Measurements from ENCODE around the gene NDUFB7. TPM values are rescaled to one million over a fixed set of nuclear protein-coding genes. Genes with fewer than 3 reads are reported as not detected.

NDUFB7 gene
- polyA plus RNA-seq, 1 of the 3 experiments (the other 2 are of a cell fraction) = 465 TPM

DNA sequence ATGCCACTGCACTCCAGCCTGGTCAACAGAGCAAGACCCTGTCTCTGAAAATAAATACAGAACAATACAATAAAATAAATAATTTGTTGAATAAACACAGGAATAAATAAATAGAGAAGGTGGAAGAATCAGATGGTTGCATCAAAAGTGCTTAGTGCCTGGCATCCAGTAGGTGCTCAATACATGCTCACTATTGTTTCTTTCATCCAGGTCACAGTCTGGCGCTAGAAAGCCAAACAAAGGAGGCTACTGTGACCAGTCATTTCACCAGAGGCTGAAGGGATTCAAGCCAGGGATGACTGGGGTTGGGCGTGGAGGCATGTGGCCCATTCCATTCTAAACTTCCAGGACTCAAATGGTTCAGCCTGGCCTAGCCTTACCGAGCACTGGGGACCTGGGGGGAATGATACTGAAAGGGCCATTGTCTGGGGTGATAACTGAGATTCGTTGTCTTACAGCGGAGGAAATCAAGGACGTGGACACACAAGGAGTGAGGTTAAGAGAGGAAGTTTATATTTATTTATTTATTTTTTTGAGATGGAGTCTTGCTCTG lies 3.6 kb upstream of the NDUFB7 start:
- Histone ChIP-seq H3K36me3 (replicated peaks in 1 of 2; ENCODE audit: control insufficient read depth in 1 of 2, insufficient read depth in 2 of 2, low read length in 1 of 2) (no peaks in the 10 kb centered on the region), H3K4me3 (ENCODE audit: low read depth in 2 of 2, low read length in 1 of 2) (no peak overlapping the region), H3K4me1 (ENCODE audit: control insufficient read depth in 1 of 2, insufficient read depth in 2 of 2, low read depth in 1 of 2, low read length in 1 of 2) (peaks cover 0 to 7% of the 10 kb centered on the region in 2 experiments; a peak in 2 of 4 replicates), H3K4me2 (no peak overlapping the region), H4K20me1 (ENCODE audit: insufficient read depth) (no peaks in the 10 kb centered on the region), H3K9ac (no peak overlapping the region), H3K79me2 (ENCODE audit: insufficient read depth) (peaks cover 14% of the 10 kb centered on the region), H2AFZ (ENCODE audit: low read depth) (no peak overlapping the region), H3K9me2 (no peaks in the 10 kb centered on the region), H3K9me3 (no peaks in the 10 kb centered on the region), H3K27me3 (ENCODE audit: insufficient read depth) (peaks cover 5% of the 10 kb centered on the region; the same call in 1 of the 2 replicates), H3F3A (replicated peaks; ENCODE audit: insufficient read depth) (no peaks in the 10 kb centered on the region), H3K27ac (ENCODE audit: low read depth in 2 of 2, low read length in 1 of 2) (no peak overlapping the region)
- DNase-seq = no peak
- TF ChIP-seq EP300 (IDR thresholded peaks at IDR 0.05; ENCODE audit: borderline replicate concordance in 1 of 2, low read depth in 1 of 2, low read length in 1 of 2) (no peak), EZH2phosphoT487 (IDR thresholded peaks at IDR 0.05; ENCODE audit: borderline replicate concordance, low read depth) (no peak), ELF1 (IDR thresholded peaks at IDR 0.05) (no peak), JUND (IDR thresholded peaks at IDR 0.05) (no peak), FOXM1 (IDR thresholded peaks at IDR 0.05; ENCODE audit: low read depth) (no peak), TCF12 (IDR thresholded peaks at IDR 0.05) (no peak), RAD21 (IDR thresholded peaks at IDR 0.05; ENCODE audit: low read length) (no peak), FOSL2 (IDR thresholded peaks at IDR 0.05; ENCODE audit: borderline replicate concordance, low read depth) (no peak), NRF1 (IDR thresholded peaks at IDR 0.05; ENCODE audit: low read depth, low read length) (no peak), NFIC (IDR thresholded peaks at IDR 0.05; ENCODE audit: borderline replicate concordance) (no peak), SMC3 (IDR thresholded peaks at IDR 0.05; ENCODE audit: low read depth, low read length) (no peak), POLR2AphosphoS5 (IDR thresholded peaks at IDR 0.05; ENCODE audit: low read depth, low read length) (no peak)
- TF ChIP-seq, protein P1, sequence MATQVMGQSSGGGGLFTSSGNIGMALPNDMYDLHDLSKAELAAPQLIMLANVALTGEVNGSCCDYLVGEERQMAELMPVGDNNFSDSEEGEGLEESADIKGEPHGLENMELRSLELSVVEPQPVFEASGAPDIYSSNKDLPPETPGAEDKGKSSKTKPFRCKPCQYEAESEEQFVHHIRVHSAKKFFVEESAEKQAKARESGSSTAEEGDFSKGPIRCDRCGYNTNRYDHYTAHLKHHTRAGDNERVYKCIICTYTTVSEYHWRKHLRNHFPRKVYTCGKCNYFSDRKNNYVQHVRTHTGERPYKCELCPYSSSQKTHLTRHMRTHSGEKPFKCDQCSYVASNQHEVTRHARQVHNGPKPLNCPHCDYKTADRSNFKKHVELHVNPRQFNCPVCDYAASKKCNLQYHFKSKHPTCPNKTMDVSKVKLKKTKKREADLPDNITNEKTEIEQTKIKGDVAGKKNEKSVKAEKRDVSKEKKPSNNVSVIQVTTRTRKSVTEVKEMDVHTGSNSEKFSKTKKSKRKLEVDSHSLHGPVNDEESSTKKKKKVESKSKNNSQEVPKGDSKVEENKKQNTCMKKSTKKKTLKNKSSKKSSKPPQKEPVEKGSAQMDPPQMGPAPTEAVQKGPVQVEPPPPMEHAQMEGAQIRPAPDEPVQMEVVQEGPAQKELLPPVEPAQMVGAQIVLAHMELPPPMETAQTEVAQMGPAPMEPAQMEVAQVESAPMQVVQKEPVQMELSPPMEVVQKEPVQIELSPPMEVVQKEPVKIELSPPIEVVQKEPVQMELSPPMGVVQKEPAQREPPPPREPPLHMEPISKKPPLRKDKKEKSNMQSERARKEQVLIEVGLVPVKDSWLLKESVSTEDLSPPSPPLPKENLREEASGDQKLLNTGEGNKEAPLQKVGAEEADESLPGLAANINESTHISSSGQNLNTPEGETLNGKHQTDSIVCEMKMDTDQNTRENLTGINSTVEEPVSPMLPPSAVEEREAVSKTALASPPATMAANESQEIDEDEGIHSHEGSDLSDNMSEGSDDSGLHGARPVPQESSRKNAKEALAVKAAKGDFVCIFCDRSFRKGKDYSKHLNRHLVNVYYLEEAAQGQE (IDR thresholded peaks at IDR 0.05; ENCODE audit: low read depth, low read length) = no peak
- TF ChIP-seq, protein P2, sequence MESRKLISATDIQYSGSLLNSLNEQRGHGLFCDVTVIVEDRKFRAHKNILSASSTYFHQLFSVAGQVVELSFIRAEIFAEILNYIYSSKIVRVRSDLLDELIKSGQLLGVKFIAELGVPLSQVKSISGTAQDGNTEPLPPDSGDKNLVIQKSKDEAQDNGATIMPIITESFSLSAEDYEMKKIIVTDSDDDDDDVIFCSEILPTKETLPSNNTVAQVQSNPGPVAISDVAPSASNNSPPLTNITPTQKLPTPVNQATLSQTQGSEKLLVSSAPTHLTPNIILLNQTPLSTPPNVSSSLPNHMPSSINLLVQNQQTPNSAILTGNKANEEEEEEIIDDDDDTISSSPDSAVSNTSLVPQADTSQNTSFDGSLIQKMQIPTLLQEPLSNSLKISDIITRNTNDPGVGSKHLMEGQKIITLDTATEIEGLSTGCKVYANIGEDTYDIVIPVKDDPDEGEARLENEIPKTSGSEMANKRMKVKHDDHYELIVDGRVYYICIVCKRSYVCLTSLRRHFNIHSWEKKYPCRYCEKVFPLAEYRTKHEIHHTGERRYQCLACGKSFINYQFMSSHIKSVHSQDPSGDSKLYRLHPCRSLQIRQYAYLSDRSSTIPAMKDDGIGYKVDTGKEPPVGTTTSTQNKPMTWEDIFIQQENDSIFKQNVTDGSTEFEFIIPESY (IDR thresholded peaks at IDR 0.05; ENCODE audit: borderline replicate concordance, low read depth) = no peak
- TF ChIP-seq, protein P3, sequence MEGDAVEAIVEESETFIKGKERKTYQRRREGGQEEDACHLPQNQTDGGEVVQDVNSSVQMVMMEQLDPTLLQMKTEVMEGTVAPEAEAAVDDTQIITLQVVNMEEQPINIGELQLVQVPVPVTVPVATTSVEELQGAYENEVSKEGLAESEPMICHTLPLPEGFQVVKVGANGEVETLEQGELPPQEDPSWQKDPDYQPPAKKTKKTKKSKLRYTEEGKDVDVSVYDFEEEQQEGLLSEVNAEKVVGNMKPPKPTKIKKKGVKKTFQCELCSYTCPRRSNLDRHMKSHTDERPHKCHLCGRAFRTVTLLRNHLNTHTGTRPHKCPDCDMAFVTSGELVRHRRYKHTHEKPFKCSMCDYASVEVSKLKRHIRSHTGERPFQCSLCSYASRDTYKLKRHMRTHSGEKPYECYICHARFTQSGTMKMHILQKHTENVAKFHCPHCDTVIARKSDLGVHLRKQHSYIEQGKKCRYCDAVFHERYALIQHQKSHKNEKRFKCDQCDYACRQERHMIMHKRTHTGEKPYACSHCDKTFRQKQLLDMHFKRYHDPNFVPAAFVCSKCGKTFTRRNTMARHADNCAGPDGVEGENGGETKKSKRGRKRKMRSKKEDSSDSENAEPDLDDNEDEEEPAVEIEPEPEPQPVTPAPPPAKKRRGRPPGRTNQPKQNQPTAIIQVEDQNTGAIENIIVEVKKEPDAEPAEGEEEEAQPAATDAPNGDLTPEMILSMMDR (IDR thresholded peaks at IDR 0.05) = no peak
- TF ChIP-seq, protein P4, sequence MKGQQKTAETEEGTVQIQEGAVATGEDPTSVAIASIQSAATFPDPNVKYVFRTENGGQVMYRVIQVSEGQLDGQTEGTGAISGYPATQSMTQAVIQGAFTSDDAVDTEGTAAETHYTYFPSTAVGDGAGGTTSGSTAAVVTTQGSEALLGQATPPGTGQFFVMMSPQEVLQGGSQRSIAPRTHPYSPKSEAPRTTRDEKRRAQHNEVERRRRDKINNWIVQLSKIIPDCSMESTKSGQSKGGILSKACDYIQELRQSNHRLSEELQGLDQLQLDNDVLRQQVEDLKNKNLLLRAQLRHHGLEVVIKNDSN (IDR thresholded peaks at IDR 0.05; ENCODE audit: borderline replicate concordance, low read depth) = no peak
- 49% methylated on average over 6 of the region's 6 CpGs for WGBS (ENCODE audit: low lambda C conversion rate)
- POLR2A ChIA-PET = no interaction called here
- CTCF ChIA-PET = interaction anchor here (1.2 to 5.3 kb wide), 4 partner anchors 19 to 315 kb away, joined by 3 to 123 read pairs (median 6); partner anchors contain the start of gene ZNF333
